ENCODE results near the gene CUX1.

The CUX1 gene

GRCh38 chr7:101817471-101818286, at the start of gene CUX1:
CUX1 (plus strand) TSS chr7:101817626; CDS start chr7:101817640, 14 bp downstream.
- TF ChIP-seq, protein P1, sequence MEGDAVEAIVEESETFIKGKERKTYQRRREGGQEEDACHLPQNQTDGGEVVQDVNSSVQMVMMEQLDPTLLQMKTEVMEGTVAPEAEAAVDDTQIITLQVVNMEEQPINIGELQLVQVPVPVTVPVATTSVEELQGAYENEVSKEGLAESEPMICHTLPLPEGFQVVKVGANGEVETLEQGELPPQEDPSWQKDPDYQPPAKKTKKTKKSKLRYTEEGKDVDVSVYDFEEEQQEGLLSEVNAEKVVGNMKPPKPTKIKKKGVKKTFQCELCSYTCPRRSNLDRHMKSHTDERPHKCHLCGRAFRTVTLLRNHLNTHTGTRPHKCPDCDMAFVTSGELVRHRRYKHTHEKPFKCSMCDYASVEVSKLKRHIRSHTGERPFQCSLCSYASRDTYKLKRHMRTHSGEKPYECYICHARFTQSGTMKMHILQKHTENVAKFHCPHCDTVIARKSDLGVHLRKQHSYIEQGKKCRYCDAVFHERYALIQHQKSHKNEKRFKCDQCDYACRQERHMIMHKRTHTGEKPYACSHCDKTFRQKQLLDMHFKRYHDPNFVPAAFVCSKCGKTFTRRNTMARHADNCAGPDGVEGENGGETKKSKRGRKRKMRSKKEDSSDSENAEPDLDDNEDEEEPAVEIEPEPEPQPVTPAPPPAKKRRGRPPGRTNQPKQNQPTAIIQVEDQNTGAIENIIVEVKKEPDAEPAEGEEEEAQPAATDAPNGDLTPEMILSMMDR (conservative IDR thresholded peaks at IDR 0.05), result no peak
- H3K27ac ChIP-seq, result peak within 1 kb of the TSS; percentile 96

DNA sequence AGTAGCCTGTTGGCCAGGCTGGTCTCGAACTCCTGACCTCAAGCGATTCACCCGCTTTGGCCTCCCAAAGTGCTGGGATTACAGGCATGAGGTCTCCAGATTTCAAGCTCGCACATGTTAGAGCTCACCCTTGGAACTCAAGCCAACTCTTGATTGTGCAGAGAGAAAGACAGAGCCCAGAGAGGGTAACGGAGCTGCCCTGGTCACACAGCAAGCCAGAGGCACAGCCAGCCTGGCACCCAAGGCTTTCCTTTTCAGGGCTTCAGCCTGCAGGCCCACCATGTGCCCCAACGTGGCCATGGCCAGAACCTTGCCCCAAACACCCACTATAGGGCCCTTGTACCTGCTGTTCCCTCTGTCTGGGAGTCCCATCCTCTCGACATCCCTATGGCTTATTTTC, 49.1 kb upstream of the CUX1 start:
- TF ChIP-seq, protein P1 (conservative IDR thresholded peaks at IDR 0.05), result no peak
- H3K27ac ChIP-seq, result no peak overlapping the region

DNA sequence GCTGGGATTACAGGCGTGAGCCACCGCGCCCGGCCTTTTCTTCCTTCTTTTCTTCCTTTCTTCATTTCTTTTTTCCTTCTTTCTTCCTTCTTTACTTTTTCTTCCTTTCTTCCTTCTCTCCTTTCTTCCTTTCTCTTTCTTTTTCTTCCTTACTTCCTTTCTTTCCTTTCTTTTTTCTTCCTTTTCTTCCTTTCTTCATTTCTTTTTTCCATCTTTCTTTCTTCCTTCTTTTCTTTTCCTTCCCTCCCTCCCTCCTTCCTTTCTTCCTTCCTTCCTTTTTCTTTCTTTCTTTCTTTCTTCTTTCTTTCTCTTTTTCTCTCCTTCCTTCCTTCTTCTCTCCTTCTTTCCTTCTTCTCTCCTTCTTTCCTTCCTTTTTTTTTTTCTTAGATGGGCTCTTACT, 47.0 kb upstream of the CUX1 start:
- TF ChIP-seq, protein P1 (conservative IDR thresholded peaks at IDR 0.05), result no peak
- no peak overlapping the region for H3K27ac ChIP-seq

DNA sequence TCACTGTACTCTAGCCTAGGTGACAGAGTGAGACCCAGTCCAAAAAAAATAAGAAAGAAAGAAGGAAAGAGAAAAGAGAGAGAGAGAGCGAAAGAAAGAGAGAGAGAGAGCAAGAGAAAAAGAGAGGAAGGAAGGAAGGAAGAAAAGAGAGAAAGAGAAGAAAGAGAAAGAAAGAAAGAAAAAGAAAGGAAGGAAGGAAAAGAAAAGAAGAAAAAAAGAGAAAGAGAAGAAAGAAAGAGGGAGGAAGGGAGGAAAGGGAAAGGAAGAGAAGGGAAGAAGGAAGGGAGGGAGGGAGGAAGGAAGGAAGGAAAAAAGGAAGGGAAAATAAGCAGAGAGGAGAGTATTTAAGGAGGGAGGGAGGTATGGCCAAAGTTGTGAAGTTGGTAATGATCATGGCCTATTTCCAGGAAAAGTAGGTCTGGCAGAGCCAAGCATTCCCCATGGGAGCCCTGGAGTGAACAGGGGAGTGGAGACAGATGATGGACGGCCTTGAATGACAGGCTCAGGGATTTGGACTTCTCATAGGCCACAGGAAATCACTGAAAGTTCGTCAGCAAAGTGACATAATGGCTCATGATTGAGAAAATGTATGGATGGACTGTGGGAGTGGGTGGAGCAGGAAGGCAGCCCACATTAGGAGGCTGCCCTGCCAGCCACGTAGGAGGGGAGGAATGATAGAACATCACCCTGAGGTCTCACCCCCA, 44.8 kb upstream of the CUX1 start:
- H3K27ac ChIP-seq, result no peak overlapping the region
- TF ChIP-seq, protein P1 (conservative IDR thresholded peaks at IDR 0.05), result no peak

- no peak overlapping the region for H3K27ac ChIP-seq
- TF ChIP-seq, protein P1 (conservative IDR thresholded peaks at IDR 0.05), result no peak
These were observed 42.2 kb upstream of the CUX1 start for GRCh38 chr7:101775181-101775580.

GRCh38 chr7:101778026-101778580, 39.3 kb upstream of the CUX1 start:
- TF ChIP-seq, protein P1 (conservative IDR thresholded peaks at IDR 0.05), result no peak
- no peak overlapping the region for H3K27ac ChIP-seq

GRCh38 chr7:101779267-101779666, 38.2 kb upstream of the CUX1 start:
- no peak overlapping the region for H3K27ac ChIP-seq
- TF ChIP-seq, protein P1 (conservative IDR thresholded peaks at IDR 0.05), result no peak

Measured in VCaP (cell line).